Activated T-cell treated with anti-CD3 and anti-CD28 coated beads, Interleukin-2, amount 50 U/mL, for 72 hours (primary cell): Measurements from ENCODE around the gene RAB40B. TPM values are rescaled to one million over a fixed set of nuclear protein-coding genes. Genes with fewer than 3 reads are reported as not detected.

Experiments used
- ATAC-seq, 2 donors: fragments of 150-1000 bp; cut with Tn5 transposase; replicated peaks in 1 of 2; 2 replicates each; pipeline ENCODE4 v1.10.0; 2021; ENCODE audit warnings: moderate library complexity in 2 of 2, mild to moderate bottlenecking in 1 of 2
- DNase-seq, 2 donors: peaks; one replicate each; pipeline ENCODE4 v3.0.0; 2021 to 2022; ENCODE audit warnings: mixed read lengths in 1 of 2
- H3K27ac Mint-ChIP-seq: one replicate; pipeline ENCODE4 v1.8.0; 2022; ENCODE audit warnings: mild to moderate bottlenecking, moderate library complexity, mixed read lengths
- H3K27me3 Mint-ChIP-seq: one replicate; pipeline ENCODE4 v1.8.0; 2022; ENCODE audit warnings: low read depth, mixed read lengths
- H3K36me3 Mint-ChIP-seq, 2 donors: one replicate each; pipeline ENCODE4 v1.8.0; 2022; ENCODE audit warnings: mixed read lengths in 2 of 2, mild to moderate bottlenecking in 1 of 2; ENCODE audit not compliant: insufficient read depth in 2 of 2
- H3K4me1 Mint-ChIP-seq: one replicate; pipeline ENCODE4 v1.8.0; 2022; ENCODE audit warnings: low read depth, mixed read lengths
- H3K4me3 Mint-ChIP-seq, 2 donors: one replicate each; pipeline ENCODE4 v1.8.0; 2022; ENCODE audit warnings: mild to moderate bottlenecking in 2 of 2, mixed read lengths in 2 of 2, moderate library complexity in 2 of 2
- H3K9me3 Mint-ChIP-seq, 2 donors: one replicate each; pipeline ENCODE4 v1.8.0; 2022; ENCODE audit warnings: mixed read lengths in 2 of 2
- total RNA-seq, 2 donors: library from RNA; stranded (reverse); gene quantifications; one replicate each; pipeline ENCODE4 v1.2.3, GENCODE V29; 2022

The RAB40B gene
- total RNA-seq, 2 donors from 2014 or later, result 2.5 to 3.1 TPM

DNA sequence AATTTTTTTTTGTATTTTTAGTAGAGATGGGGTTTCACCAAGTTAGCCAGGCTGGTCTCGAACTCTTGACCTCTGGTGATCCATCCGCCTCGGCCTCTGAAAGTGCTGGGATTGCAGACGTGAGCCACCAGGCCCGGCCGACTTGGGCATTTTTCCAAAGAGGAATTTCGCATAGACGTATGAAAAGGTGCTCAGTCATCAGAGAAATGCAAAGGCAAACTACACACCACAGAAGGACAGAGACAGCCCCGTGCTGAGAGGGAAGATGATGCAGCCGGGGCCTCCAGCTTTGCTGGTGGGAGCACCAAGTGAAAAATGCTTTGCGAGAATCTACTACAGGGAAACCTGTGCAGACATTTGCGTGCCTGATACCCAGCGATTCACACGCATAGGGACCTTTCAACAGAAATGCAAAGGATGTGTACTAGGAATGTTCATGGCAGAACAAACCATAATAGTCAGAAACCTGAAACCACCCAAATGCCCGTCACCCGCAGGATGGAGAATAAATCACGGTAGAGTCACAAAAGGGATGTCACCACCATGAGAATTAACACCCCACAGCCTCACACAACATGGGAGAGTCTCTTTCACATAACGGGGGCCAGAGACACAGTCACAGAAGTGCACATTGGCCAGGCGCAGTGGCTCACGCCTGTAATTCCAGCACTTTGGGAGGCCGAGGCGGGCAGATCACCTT, 5.2 kb downstream of the RAB40B start:
- Mint-ChIP-seq H3K9me3 (peaks cover 6% of the 10 kb centered on the region in 2 donors), H3K27me3 (no peaks in the 10 kb centered on the region), H3K27ac (no peak overlapping the region), H3K4me1 (peaks cover 30% of the 10 kb centered on the region), H3K36me3 (peaks cover 2 to 14% of the 10 kb centered on the region in 2 donors), H3K4me3 (no peak overlapping the region)
- DNase-seq (no peak), ATAC-seq (no peak)

DNA sequence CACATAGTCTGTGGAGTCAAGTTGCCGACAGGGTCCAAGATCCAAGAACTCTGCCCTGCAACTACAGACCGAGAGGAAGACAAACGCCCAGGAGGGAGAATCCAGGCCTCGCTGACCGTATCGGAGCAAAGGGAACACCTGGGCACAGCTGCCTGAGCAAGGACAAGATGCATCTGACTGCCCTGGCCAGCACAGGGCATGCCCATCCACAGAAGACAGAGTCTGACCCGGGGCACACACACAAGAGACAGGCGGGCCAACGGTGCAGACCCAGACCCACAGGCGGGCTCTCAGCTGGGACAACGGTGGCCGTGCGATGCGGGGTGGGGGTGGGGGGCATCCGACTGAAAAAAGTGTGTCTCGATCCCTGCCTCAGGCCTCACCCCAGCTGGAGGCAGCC, 6.2 kb downstream of the RAB40B start:
- Mint-ChIP-seq H3K27me3 (no peaks in the 10 kb centered on the region), H3K27ac (no peak overlapping the region), H3K9me3 (peaks cover 6% of the 10 kb centered on the region in 2 donors), H3K4me3 (no peak overlapping the region), H3K4me1 (peaks cover 28% of the 10 kb centered on the region), H3K36me3 (peaks cover 2 to 14% of the 10 kb centered on the region in 2 donors)
- ATAC-seq, result no peak
- no peak for DNase-seq

DNA sequence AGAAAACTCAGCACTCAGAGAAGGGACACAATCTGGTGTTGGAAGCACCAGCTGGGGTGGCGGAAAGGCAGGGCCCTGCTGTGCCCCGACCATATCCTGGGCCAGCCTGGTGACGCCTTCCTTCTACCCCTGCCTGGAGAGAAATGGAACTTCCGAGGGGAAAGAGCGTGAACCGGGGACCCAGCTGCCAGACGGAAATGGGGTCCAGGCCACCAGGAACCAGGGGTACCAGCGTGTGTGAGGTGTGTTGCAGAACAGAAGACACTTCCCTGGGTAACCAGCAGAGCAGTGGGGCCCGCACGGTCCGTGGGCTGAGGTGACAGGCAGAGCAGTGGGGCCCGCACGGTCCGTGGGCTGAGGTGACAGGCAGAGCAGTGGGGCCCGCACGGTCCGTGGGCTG, 6.8 kb downstream of the RAB40B start:
- DNase-seq (no peak), ATAC-seq (no peak)
- Mint-ChIP-seq H3K4me3 (peak overlapping the region in 1 of 2 donors; percentile 52), H3K27ac (no peak overlapping the region), H3K36me3 (peaks cover 2 to 14% of the 10 kb centered on the region in 2 donors), H3K9me3 (peaks cover 6% of the 10 kb centered on the region in 2 donors), H3K4me1 (peaks cover 24% of the 10 kb centered on the region), H3K27me3 (no peaks in the 10 kb centered on the region)

DNA sequence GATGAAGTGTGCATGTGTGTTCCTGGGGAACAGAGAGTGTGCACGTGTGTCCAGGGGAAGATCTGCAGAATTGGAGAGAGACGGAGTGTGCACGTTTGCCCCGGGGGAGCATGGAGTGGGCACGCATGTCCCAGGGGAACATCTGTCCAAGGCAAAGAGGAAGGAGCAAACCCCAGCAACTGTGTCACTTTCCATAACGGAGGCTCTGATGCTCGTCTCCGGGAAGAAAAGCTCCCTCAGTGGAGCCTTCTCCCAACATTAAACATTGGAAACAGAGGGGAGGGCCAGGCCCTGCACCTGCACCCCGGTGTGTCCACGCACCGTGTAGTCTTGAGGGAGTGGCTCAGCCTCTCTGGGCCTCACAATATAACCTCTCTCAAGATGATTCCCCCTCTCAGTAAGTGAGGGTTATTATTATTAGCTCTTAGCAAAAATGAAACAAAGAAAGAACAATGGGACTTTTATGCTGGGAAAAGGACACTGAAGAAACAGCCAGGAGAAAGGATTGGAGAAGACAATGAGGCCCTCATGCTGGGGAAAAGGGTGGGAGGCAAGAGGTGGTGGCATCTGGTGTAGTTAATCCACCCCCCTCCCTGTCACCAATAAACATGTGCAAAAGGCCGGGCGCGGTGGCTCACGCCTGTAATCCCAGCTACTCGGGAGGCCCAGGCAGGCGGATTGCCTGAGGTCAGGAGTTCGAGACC, 7.6 kb downstream of the RAB40B start:
- Mint-ChIP-seq H3K4me3 (peak overlapping the region in 1 of 2 donors; percentile 52), H3K27me3 (no peaks in the 10 kb centered on the region), H3K4me1 (peaks cover 24% of the 10 kb centered on the region), H3K27ac (no peak overlapping the region), H3K36me3 (peaks cover 2 to 12% of the 10 kb centered on the region in 2 donors), H3K9me3 (peaks cover 6% of the 10 kb centered on the region in 2 donors)
- ATAC-seq, result no peak
- DNase-seq, result no peak

DNA sequence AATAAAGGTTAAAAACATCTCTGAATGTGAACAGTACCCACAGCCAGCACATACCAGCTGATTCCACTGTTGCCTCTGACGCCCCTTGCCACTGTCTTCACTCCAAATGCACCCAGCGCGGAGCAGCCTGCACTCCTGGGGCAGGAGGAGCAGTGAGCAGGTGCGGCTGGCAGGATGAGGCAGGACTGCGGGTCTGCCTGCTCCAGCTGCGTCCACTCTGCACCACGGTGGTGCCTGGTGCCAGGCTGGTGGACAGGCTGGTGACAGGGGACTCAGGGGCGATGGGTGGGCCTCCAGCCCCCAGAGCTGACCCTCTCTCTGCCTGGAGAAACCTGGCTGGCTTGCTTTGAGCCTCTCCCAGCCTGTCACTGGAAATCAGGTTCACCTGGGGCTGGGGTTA, 9.4 kb downstream of the RAB40B start:
- ATAC-seq (no peak), DNase-seq (no peak)
- Mint-ChIP-seq H3K27me3 (no peaks in the 10 kb centered on the region), H3K9me3 (no peaks in the 10 kb centered on the region), H3K4me3 (no peak overlapping the region), H3K27ac (no peak overlapping the region), H3K36me3 (peaks cover 0 to 2% of the 10 kb centered on the region in 2 donors), H3K4me1 (peaks cover 24% of the 10 kb centered on the region)

DNA sequence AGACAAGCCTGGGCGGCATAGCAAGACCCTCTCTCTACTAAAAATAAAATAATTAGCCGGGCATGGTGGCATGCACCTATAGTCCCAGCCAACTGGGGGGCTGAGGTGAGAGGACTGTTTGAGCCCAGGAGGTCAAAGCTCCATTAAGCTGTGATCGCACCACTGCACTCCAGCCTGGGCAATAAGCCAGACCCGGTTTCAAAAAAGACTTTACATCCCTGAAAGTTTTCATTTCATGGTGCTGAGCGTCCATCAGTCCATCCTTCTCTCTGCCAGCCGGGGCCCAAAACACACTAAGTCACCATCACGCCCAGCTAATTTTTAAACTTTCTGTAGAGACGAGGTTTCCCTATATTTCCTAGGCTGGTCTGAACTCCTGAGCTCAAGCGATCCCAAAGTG, 10.6 kb downstream of the RAB40B start:
- Mint-ChIP-seq H3K9me3 (no peaks in the 10 kb centered on the region), H3K27me3 (no peaks in the 10 kb centered on the region), H3K36me3 (no peaks in the 10 kb centered on the region), H3K4me1 (peaks cover 24% of the 10 kb centered on the region), H3K27ac (no peak overlapping the region), H3K4me3 (no peak overlapping the region)
- DNase-seq, result no peak
- no peak for ATAC-seq

DNA sequence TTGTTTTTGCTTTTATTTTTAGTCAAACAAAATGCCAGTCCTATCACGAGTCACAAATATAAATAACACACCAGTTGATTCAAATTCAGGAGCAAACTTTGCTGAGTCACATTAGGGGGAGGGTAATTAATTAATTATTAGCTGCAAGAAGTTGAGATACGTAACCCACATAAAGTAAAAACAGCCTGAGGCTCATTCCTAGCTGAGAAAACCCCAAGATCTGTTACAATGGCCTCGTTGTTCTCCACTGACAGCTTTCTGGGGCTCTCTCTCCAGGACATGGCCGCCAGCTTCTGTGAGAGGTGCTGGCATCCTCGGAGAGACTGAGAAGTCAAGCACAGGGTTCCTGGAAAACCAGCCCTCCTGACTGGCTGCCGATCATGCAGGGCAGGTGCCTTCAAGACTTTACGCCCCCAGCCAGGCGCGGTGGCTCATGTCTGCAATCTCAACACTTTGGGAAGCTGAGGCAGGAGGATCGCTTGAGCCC, 11.1 kb downstream of the RAB40B start:
- ATAC-seq (no peak), DNase-seq (no peak)
- Mint-ChIP-seq H3K27me3 (no peaks in the 10 kb centered on the region), H3K36me3 (peaks cover 0 to under 1% of the 10 kb centered on the region in 2 donors), H3K9me3 (no peaks in the 10 kb centered on the region), H3K4me1 (peaks cover 19% of the 10 kb centered on the region), H3K27ac (no peak overlapping the region), H3K4me3 (no peak overlapping the region)

DNA sequence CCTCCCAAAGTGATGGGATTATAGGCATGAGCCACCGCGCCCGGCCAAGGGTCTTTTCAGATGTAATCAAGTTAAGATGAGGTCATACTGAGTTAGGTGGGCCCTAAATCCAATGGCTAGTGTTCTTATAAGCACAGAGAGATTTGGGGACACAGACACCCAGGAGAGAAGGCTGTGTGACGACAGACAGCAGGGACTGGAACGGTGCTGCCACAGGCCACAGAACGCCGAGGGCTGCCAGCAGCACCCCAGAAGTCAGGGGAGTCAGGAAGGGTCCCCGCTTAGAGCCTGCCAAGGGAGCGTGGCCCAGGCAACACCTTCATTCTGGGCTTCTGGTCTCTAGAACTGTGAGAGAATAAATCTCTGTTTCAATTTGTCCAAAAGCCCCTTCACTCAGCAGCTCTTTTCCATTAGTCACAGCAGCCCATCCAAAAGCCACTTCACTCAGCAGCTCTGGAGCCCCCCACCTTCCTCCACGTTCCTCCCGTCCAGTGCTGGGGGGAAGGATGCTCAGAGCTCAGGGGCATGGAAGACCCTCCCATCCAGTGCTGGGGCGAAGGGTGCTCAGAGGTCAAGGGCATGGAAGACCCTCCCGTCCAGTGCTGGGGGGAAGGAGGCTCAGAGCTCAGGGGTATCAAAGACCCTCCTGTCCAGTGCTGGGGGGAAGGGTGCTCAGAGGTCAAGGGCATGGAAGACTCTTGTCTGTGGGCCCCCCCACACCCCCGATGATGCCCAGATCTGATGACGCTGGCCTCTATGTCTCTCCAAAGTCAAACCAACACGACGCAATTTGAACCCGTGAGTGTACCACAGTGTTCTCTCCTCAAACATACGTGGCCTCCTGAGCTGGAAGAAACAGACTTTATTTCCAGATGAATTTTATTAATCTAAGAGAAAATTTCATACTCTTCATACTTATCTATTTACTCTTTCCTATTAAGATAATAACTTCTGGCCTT, 11.9 kb downstream of the RAB40B start:
- Mint-ChIP-seq H3K36me3 (peaks cover 2 to 4% of the 10 kb centered on the region in 2 donors), H3K27me3 (no peaks in the 10 kb centered on the region), H3K27ac (no peak overlapping the region), H3K9me3 (peaks cover 3% of the 10 kb centered on the region in 2 donors), H3K4me1 (peaks cover 13% of the 10 kb centered on the region), H3K4me3 (no peak overlapping the region)
- ATAC-seq (no peak), DNase-seq (no peak)

DNA sequence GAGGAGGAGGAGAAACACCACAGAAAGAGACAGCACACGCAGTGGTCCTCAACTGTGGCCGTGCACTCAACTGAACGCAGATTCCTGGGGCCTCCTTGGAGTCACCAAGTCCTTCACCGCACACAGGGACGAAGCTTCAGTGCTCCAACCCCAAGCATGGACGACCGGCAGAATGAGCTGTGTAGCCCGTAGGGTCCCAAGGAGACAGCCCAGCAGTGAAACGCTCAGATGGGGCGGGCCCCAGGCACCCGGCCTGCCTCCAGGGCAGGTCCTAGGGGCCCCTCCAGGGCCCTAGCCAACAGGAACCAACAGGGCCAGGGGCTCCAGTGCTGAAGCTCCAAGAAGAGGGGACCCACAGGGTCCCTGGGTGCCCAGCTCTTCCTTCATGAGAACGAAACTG, 13.2 kb downstream of the RAB40B start:
- Mint-ChIP-seq H3K4me3 (no peak overlapping the region), H3K27me3 (no peaks in the 10 kb centered on the region), H3K27ac (no peak overlapping the region), H3K4me1 (peaks cover 5% of the 10 kb centered on the region), H3K36me3 (peaks cover 2 to 4% of the 10 kb centered on the region in 2 donors), H3K9me3 (peaks cover 3% of the 10 kb centered on the region in 2 donors)
- DNase-seq (no peak), ATAC-seq (no peak)

DNA sequence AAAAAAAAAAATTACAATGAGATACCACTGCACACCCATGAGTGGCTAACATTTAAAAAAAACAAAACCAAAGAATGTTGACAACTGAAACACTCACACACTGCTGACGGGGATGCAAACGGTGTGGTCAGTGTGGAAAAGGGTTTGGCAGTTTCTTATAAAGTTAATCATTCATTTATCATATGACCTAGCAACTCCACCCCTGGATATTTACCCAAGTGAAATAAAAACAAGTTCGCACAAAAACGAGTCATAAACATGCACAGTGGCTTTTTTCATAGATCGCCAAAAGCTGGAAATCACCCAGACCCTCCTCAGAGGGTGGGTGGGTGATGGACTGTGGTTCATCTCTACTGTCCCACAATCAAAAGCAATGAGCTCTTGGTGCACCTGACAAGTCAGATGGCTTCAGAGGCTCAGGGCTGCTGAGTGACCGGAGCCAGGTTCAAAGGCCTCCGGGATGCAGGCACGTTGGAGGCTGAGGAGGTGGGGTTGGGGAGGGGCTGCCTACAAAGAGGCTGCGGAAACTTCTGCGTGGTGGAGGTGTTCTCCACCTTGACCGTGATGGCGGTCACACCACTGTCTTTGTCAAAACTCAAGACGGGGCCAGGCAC, 14.2 kb downstream of the RAB40B start:
- H3K9me3 Mint-ChIP-seq, result peaks cover 3% of the 10 kb centered on the region in 2 donors
- H3K27me3 Mint-ChIP-seq, result no peaks in the 10 kb centered on the region

DNA sequence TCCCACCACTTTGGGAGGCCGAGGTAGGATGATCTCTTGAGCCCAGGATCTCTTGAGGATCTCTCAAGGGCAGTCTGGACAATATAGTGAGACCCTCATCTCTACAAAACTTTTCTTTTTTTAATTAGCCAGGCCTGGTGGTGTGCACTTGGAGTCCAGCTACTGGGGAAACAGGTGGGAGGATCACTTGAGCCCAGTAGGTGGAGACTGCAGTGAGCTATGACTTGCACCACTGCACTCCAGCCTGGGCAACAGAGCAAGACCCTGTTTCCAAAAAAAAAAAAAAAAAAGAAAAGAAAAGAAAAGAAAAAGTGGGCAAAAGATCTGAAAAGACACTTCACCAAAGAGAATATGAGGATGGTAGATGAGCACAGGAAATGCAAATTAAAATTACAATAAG, 15.0 kb downstream of the RAB40B start:
- DNase-seq (no peak), ATAC-seq (no peak)
- peaks cover 2 to 4% of the 10 kb centered on the region in 2 donors for H3K36me3 Mint-ChIP-seq
- no peak overlapping the region for H3K27ac Mint-ChIP-seq
- H3K4me3 Mint-ChIP-seq, result no peak overlapping the region
- H3K4me1 Mint-ChIP-seq, result no peaks in the 10 kb centered on the region
- peaks cover 3% of the 10 kb centered on the region in 2 donors for H3K9me3 Mint-ChIP-seq
- H3K27me3 Mint-ChIP-seq, result no peaks in the 10 kb centered on the region

More for the DNA sequence above, 14.2 kb downstream of the RAB40B start:
- H3K27ac Mint-ChIP-seq, result no peak overlapping the region
- no peak overlapping the region for H3K4me3 Mint-ChIP-seq
- DNase-seq (no peak), ATAC-seq (no peak)
- H3K4me1 Mint-ChIP-seq, result no peaks in the 10 kb centered on the region
- peaks cover 2 to 4% of the 10 kb centered on the region in 2 donors for H3K36me3 Mint-ChIP-seq

DNA sequence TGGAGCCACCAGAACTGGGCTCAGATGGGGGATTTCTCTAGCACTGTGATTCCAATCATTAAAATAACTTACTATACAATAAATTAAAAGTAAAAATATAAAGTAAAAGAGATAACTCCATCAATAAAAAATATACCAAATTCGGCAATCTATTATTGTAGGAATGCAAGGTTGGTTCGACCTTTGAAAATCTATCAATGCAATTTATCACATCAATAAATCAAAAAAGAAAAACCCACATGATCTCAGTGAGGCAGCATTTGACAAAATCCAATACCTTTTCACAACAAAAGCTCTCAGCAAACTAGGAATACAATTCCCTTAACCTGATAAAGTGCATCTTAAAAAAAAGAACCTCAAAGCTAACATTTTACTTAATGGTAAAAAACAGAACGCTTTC, 17.0 kb downstream of the RAB40B start:
- no peak for ATAC-seq
- Mint-ChIP-seq H3K4me1 (no peaks in the 10 kb centered on the region), H3K9me3 (peaks cover 3% of the 10 kb centered on the region in 2 donors), H3K4me3 (no peak overlapping the region), H3K27me3 (no peaks in the 10 kb centered on the region), H3K36me3 (peaks cover 2 to 4% of the 10 kb centered on the region in 2 donors), H3K27ac (no peak overlapping the region)
- DNase-seq, result no peak
